GM12801 (cell line): Measurements from ENCODE around the gene ABCB8.

Experiments used
- TF ChIP-seq, protein P1 (sequence below): IDR thresholded peaks from one replicate; pipeline ENCODE4 v1.5.1; 2011; ENCODE audit warnings: control low read depth; ENCODE audit not compliant: insufficient read length; ENCODE audit errors: extremely low read depth

The ABCB8 gene

DNA sequence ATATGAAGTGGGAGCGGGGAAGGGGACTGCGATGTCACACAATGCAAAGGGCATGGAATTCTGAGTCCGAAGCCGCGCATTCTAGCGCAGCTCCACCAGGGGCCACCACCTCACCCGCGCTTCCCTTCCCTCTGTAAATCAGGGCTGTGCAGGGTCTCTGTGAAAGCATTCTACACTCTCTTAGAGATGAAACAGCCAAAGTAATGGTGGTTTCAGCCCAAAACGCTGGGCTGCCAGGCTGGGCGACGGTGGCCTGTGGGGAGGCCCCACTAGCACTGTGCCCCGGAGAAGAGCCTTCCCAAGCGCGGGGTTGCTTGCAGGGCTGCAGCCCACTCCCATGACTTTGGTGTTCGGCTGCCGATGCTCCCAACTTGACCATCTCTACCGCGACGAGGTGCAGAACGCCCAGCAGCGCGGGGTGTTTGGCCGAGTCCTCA, 15.3 kb upstream of the ABCB8 start:
- TF ChIP-seq, protein P1, sequence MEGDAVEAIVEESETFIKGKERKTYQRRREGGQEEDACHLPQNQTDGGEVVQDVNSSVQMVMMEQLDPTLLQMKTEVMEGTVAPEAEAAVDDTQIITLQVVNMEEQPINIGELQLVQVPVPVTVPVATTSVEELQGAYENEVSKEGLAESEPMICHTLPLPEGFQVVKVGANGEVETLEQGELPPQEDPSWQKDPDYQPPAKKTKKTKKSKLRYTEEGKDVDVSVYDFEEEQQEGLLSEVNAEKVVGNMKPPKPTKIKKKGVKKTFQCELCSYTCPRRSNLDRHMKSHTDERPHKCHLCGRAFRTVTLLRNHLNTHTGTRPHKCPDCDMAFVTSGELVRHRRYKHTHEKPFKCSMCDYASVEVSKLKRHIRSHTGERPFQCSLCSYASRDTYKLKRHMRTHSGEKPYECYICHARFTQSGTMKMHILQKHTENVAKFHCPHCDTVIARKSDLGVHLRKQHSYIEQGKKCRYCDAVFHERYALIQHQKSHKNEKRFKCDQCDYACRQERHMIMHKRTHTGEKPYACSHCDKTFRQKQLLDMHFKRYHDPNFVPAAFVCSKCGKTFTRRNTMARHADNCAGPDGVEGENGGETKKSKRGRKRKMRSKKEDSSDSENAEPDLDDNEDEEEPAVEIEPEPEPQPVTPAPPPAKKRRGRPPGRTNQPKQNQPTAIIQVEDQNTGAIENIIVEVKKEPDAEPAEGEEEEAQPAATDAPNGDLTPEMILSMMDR, result no peak

DNA sequence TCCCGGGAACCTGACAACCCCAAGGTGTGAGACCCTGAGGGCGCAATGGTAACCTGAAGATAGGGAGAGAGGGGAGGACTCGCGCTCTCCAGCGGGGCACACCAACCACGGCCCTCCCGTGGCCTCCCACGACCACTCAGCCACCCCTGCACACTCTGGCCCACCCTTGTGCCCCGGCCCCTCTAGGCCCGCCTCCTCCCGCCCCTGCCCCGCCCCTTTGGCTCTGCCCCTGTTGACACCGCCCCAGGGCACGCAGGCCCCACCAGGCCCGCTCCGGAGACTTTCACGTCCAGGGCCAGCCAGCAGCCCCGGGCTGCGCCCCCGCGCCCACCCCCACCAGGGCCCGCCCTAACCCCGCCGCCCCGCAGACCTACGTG, 14.9 kb upstream of the ABCB8 start:
- TF ChIP-seq, protein P1, result no peak

GRCh38 chr7:151013733-151014497, 14.3 kb upstream of the ABCB8 start:
- TF ChIP-seq, protein P1, result no peak

- TF ChIP-seq, protein P1, result no peak
These were observed 13.3 kb upstream of the ABCB8 start for GRCh38 chr7:151014950-151015349.

- TF ChIP-seq, protein P1, result no peak
These were observed 12.3 kb upstream of the ABCB8 start for GRCh38 chr7:151015967-151016366.

DNA sequence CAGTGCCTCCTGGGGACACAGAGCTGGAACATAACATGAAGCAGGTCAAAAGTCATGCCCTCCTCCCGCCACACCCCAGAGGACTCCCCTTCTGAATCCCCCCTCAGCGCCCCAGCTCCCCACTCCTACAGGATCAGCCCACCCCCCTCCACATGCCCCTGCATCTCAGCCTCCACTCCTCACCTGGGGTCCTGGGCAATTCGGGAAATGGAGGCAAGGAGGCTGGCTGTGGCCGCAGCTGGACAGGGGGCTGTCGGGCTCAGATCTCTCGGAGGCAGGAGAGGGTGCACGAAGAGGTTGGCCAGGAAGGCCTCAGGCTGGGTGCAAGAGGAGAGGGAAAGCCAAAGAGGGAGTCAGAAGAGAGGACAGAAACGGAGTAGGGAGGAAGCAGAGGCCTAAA, 11.7 kb upstream of the ABCB8 start:
- TF ChIP-seq, protein P1, result no peak

DNA sequence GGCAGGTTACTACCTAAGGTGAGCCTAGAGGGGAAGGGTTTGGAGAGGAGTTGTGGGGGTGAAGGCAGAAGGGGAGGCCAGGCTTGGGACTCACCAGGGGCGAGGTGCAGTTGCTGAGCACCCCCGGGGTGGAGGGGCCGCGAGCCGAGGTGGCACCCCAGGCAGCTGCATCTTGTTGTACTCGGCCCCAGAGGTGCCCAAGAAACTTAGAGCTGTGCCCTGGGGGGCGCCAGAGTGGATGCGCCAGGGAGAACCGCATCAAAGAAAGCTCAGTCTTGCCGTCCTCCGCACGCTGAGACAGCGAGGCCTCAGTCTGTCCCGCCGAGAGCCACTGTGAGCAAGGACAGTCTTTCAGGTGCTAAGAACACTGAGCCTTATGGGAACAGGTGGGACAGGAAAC, 11.3 kb upstream of the ABCB8 start:
- TF ChIP-seq, protein P1, result no peak
